GM21390 (cell line): Measurements from ENCODE around the gene SAMD4B.

ENCODE experiments used
- ATAC-seq: cut with Tn5 transposase; IDR thresholded peaks from one replicate; pipeline ENCODE4 v1.9.1; 2021; ENCODE audit not compliant: unreplicated experiment

SAMD4B gene

GRCh38 chr19:39386557-39386956, 44.3 kb downstream of the SAMD4B start:
- ATAC-seq = no peak

GRCh38 chr19:39388657-39389056, 46.4 kb downstream of the SAMD4B start:
- no peak for ATAC-seq

GRCh38 chr19:39389631-39390414, 47.6 kb downstream of the SAMD4B start:
- no peak for ATAC-seq

- ATAC-seq = no peak
Observed at GRCh38 chr19:39390451-39390750, 48.2 kb downstream of the SAMD4B start.

GRCh38 chr19:39390751-39391437, 48.7 kb downstream of the SAMD4B start, which contains the start of the genes MED29 and PAF1:
MED29 (plus strand) TSS chr19:39391378; CDS start chr19:39391423, 45 bp downstream.
PAF1 (minus strand) TSS chr19:39391106; CDS start chr19:39390864, 242 bp downstream.
- peak; percentile 85 for ATAC-seq

GRCh38 chr19:39397360-39398296, 55.4 kb downstream of the SAMD4B start:
- ATAC-seq = peak; percentile 37

GRCh38 chr19:39398297-39398864, 56.2 kb downstream of the SAMD4B start:
- ATAC-seq = no peak

GRCh38 chr19:39399668-39400050, 57.4 kb downstream of the SAMD4B start:
- no peak for ATAC-seq

GRCh38 chr19:39400061-39400460, 57.8 kb downstream of the SAMD4B start:
- ATAC-seq = no peak

- no peak for ATAC-seq
Observed at GRCh38 chr19:39401070-39401548, 58.9 kb downstream of the SAMD4B start.

- ATAC-seq = peak; percentile 29
Observed at GRCh38 chr19:39401549-39402345, 59.5 kb downstream of the SAMD4B start.

- ATAC-seq = no peak
Observed at GRCh38 chr19:39402346-39403300, 60.4 kb downstream of the SAMD4B start.

GRCh38 chr19:39403331-39404312, 61.4 kb downstream of the SAMD4B start:
- ATAC-seq = no peak

GRCh38 chr19:39405261-39405957, 63.2 kb downstream of the SAMD4B start:
- ATAC-seq = no peak

GRCh38 chr19:39405958-39406655, 63.9 kb downstream of the SAMD4B start:
- ATAC-seq = no peak

GRCh38 chr19:39406656-39407409, 64.6 kb downstream of the SAMD4B start, which contains the start of gene ZFP36:
ZFP36 (plus strand) TSS chr19:39406847; CDS start chr19:39406905, 58 bp downstream.
- ATAC-seq = no peak
